Fibroblast of peridontal ligament (primary cell): ENCODE results near the gene DIO3.
A peak's percentile ranks its signal among the peaks of the same experiment; 100 is the strongest.
"Not testable (repeated sequence)": the region's sequence is repeated elsewhere in the genome, so short reads cannot be mapped to it uniquely, and the experiment has no call there.

Source experiments
- DNase-seq: peaks from one replicate; pipeline ENCODE4 v3.0.0-alpha.2; 2010; ENCODE audit errors: extremely low read depth

The DIO3 gene

GRCh38 chr14:101559250-101559623, 2.1 kb upstream of the DIO3 start:
- no peak for DNase-seq

- peak; percentile 29 for DNase-seq
Measured at GRCh38 chr14:101559624-101560533, 1.4 kb upstream of the DIO3 start.

- no peak for DNase-seq
Measured at GRCh38 chr14:101560534-101561113, 671 bp upstream of the DIO3 start.

GRCh38 chr14:101561897-101562490, 699 bp downstream of the DIO3 start:
- no peak for DNase-seq

- DNase-seq, result no peak
Measured at GRCh38 chr14:101562659-101563351, 1.5 kb downstream of the DIO3 start.

GRCh38 chr14:101563352-101563653, 2.0 kb downstream of the DIO3 start:
- no peak for DNase-seq

GRCh38 chr14:101563654-101564443, 2.6 kb downstream of the DIO3 start:
- no peak for DNase-seq

- no peak for DNase-seq
Measured at GRCh38 chr14:101564444-101564776, 3.1 kb downstream of the DIO3 start.

GRCh38 chr14:101564819-101565698, 3.8 kb downstream of the DIO3 start:
- no peak for DNase-seq

GRCh38 chr14:101567252-101567651, 6.0 kb downstream of the DIO3 start:
- DNase-seq, result no peak

GRCh38 chr14:101571004-101571403, 9.7 kb downstream of the DIO3 start:
- DNase-seq, result no peak

- DNase-seq, result not testable (repeated sequence)
Measured at GRCh38 chr14:101572526-101572925, 11.2 kb downstream of the DIO3 start.

- DNase-seq, result no peak
Measured at GRCh38 chr14:101573289-101573688, 12.0 kb downstream of the DIO3 start.

- DNase-seq, result no peak
Measured at GRCh38 chr14:101575581-101575980, 14.3 kb downstream of the DIO3 start.

GRCh38 chr14:101577221-101577909, 16.1 kb downstream of the DIO3 start:
- DNase-seq, result no peak

GRCh38 chr14:101578489-101578888, 17.2 kb downstream of the DIO3 start:
- DNase-seq, result no peak

GRCh38 chr14:101579372-101580080, 18.2 kb downstream of the DIO3 start:
- no peak for DNase-seq

GRCh38 chr14:101581806-101582205, 20.5 kb downstream of the DIO3 start:
- DNase-seq, result no peak

- DNase-seq, result no peak
Measured at GRCh38 chr14:101582294-101582693, 21.0 kb downstream of the DIO3 start.
